ENCODE data around the gene TREX2. TPM values are rescaled to one million over a fixed set of nuclear protein-coding genes. Genes with fewer than 3 reads are reported as not detected.

TREX2 gene
- total and polyA plus RNA-seq, 2 of the 4 experiments (the other 2 are of a cell fraction): 0.36 to 0.84 TPM

DNA sequence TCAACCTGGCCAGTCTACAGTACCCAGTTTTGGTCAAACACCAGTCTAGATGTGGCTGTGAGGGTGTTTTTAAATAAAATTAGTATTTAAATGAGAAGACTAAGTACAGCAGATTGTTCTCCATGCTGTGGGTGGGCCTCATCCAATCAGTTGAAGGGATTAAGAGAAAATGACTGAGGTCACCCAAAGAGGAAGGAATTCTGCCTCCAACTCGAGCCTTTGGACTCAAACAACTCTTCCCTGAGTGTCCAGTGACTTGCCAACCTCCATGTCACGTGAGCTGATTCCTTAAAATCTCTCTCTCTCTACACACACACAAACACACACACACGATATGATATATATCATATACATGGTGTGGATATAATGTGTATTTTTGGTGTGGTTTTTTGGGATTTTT lies 10.0 kb downstream of the TREX2 start:
- no TSS peak for BruUV-seq (replicated peaks)
- H3K4ac ChIP-seq (ENCODE audit: low read depth, low read length): no peak overlapping the region
- H3K23ac ChIP-seq (ENCODE audit: low read depth, low read length): no peak overlapping the region
- no peaks in the 10 kb centered on the region for H3K36me3 ChIP-seq (ENCODE audit: control insufficient read depth, insufficient read depth, low read length)
- ChIA-PET POLR2A (ENCODE audit: unreplicated experiment) (no interaction called here), CTCF (no interaction called here)
- H3K4me2 ChIP-seq (ENCODE audit: low read depth, low read length): no peak overlapping the region
- TF ChIP-seq RAD21 (IDR thresholded peaks at IDR 0.05; ENCODE audit: low read length): no peak
- TF ChIP-seq CTCF (conservative IDR thresholded peaks at IDR 0.05; ENCODE audit: low read depth, low read length): no peak
- no peak for TF ChIP-seq POLR2A (IDR thresholded peaks at IDR 0.05; ENCODE audit: low read depth, low read length)
- TF ChIP-seq RFX5 (IDR thresholded peaks at IDR 0.05; ENCODE audit: low read depth, low read length): no peak
- TF ChIP-seq, protein P1, sequence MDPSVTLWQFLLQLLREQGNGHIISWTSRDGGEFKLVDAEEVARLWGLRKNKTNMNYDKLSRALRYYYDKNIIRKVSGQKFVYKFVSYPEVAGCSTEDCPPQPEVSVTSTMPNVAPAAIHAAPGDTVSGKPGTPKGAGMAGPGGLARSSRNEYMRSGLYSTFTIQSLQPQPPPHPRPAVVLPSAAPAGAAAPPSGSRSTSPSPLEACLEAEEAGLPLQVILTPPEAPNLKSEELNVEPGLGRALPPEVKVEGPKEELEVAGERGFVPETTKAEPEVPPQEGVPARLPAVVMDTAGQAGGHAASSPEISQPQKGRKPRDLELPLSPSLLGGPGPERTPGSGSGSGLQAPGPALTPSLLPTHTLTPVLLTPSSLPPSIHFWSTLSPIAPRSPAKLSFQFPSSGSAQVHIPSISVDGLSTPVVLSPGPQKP (IDR thresholded peaks at IDR 0.05; ENCODE audit: borderline replicate concordance, low read depth, low read length): no peak
- TF ChIP-seq FOS (IDR thresholded peaks at IDR 0.05; ENCODE audit: low read depth, low read length): no peak
- no peak for TF ChIP-seq CEBPB (IDR thresholded peaks at IDR 0.05; ENCODE audit: low read depth, low read length)
- no peak for TF ChIP-seq CHD1 (IDR thresholded peaks at IDR 0.05; ENCODE audit: low read depth, low read length)
- TF ChIP-seq USF2 (IDR thresholded peaks at IDR 0.05; ENCODE audit: low read depth, low read length): no peak
- no peak for TF ChIP-seq RCOR1 (IDR thresholded peaks at IDR 0.05; ENCODE audit: insufficient replicate concordance, low read length)
- TF ChIP-seq MXI1 (IDR thresholded peaks at IDR 0.05; ENCODE audit: borderline replicate concordance, low read depth, low read length): no peak
- TF ChIP-seq MAZ (IDR thresholded peaks at IDR 0.05; ENCODE audit: borderline replicate concordance, low read depth, low read length): no peak
- no peak for TF ChIP-seq MAFK (IDR thresholded peaks at IDR 0.05; ENCODE audit: low read depth, low read length)
- TF ChIP-seq SMC3 (IDR thresholded peaks at IDR 0.05; ENCODE audit: low read depth, low read length): no peak
- TF ChIP-seq NFE2L2 (IDR thresholded peaks at IDR 0.05; ENCODE audit: low read depth, low read length): no peak
- no peak for TF ChIP-seq BHLHE40 (IDR thresholded peaks at IDR 0.05; ENCODE audit: low read depth, low read length)
- H3K4me1 ChIP-seq (ENCODE audit: control insufficient read depth, insufficient read depth, low read length): no peaks in the 10 kb centered on the region
- no peak overlapping the region for H3K56ac ChIP-seq (ENCODE audit: extremely low read depth, insufficient read depth, low read length)
- no peak overlapping the region for H4K5ac ChIP-seq (ENCODE audit: low read depth, low read length)
- H2AFZ ChIP-seq (replicated peaks; ENCODE audit: low read length, poor library complexity): no peak overlapping the region
- H2BK5ac ChIP-seq (ENCODE audit: low read depth, low read length, poor library complexity, severe bottlenecking): no peak overlapping the region
- H3K14ac ChIP-seq (replicated peaks; ENCODE audit: low read depth, low read length): no peak overlapping the region
- H2BK20ac ChIP-seq (ENCODE audit: low read depth, low read length): no peak overlapping the region
- ATAC-seq (ENCODE audit: low read depth) (no peak), DNase-seq (no peak)
- no peak overlapping the region for H2AK9ac ChIP-seq (replicated peaks; ENCODE audit: low read depth, low read length, poor library complexity)
- no peak overlapping the region for H2AK5ac ChIP-seq (ENCODE audit: low read depth, low read length)
- peaks cover 8% of the 10 kb centered on the region for H3K27me3 ChIP-seq (ENCODE audit: control insufficient read depth, insufficient read depth, low read length)
- in situ Hi-C loops (cut with MboI; ENCODE audit: low sequenced_read_pairs): no loop called here
- no peaks in the 10 kb centered on the region for H3K79me1 ChIP-seq (ENCODE audit: low read depth in 1 of 2, low read length in 2 of 2)
- no peak overlapping the region for H3K27ac ChIP-seq (ENCODE audit: insufficient read depth, low read length)
- no peaks in the 10 kb centered on the region for H4K20me1 ChIP-seq (ENCODE audit: insufficient read depth, low read length)
- no peaks in the 10 kb centered on the region for H3K9me1 ChIP-seq (ENCODE audit: insufficient read depth, low read length)
- H2BK15ac ChIP-seq (ENCODE audit: low read depth, low read length): no peak overlapping the region
- dilution Hi-C loops (cut with HindIII; ENCODE audit: low sequenced_read_pairs, unreplicated experiment): no loop called here
- no peak overlapping the region for H4K8ac ChIP-seq (ENCODE audit: low read depth in 2 of 2, low read length in 2 of 2)
- peaks cover 11% of the 10 kb centered on the region for H3K9me3 ChIP-seq (ENCODE audit: control insufficient read depth, insufficient read depth, low read length)
- no peak overlapping the region for H4K91ac ChIP-seq (ENCODE audit: insufficient read depth, low read depth, low read length)
- H3K18ac ChIP-seq (ENCODE audit: low read depth, low read length): no peak overlapping the region
- H3K4me3 ChIP-seq (ENCODE audit: insufficient read depth, low read depth, low read length): no peak overlapping the region
- H3K9ac ChIP-seq (ENCODE audit: low read depth, low read length): no peak overlapping the region
- no CpG with 5 or more reads among the region's 3 CpGs for WGBS, 2 experiments (ENCODE audit: extremely low coverage in 2 of 2, insufficient read length in 1 of 2)
- H2BK120ac ChIP-seq (ENCODE audit: low read depth, low read length): no peak overlapping the region
- intact Hi-C loops (cut with micrococcal nuclease): no loop called here

All from IMR-90 (cell line).